Epidermal melanocyte (primary cell): ENCODE data around the gene NECAP2.
"Not testable (repeated sequence)": the region's sequence is repeated elsewhere in the genome, so short reads cannot be mapped to it uniquely, and the experiment has no call there.

Source experiments
- DNase-seq: peaks from one replicate; pipeline ENCODE4 v3.0.0; 2011; ENCODE audit warnings: low spot score; ENCODE audit not compliant: insufficient read length

NECAP2 gene

DNA sequence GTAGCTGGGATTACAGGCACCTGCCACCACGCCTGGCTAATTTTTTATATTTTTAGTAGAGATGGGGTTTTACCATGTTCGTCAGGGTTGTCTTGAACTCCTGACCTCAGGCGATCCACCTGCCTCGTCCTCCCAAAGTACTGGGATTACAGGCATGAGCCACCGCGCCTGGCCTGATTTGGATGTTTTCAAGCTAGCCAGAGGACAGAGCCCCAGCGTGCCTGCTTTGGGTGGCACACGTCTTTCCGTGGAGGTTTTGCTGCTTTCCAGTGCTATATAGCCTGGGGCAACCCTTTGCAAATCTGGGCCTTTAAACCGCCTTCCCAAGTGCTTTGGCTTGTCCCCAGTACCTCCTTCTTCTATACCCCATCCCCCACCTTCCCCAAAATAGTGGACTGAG is 15.6 kb downstream of the NECAP2 start:
- not testable (repeated sequence) for DNase-seq

DNA sequence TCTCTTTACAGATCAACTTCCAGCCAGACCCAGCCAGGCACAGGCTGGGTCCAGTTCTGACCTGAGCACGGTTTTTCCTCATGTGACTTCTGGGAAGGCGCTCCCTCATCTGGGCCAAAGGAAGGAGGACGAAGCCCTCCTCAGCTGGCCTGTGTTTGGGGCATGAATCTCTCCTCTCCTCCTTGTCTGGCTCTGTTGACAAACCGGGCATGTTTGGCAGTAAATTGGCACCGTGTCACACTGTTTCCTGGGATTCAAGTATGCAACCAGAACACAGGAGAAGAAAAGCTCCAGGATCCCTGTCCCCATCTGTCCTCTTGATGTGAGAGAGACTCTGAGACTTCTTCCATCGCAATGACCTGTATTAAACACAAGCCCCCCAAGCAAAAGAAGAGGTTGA is 18.3 kb downstream of the NECAP2 start:
- DNase-seq, result no peak

DNA sequence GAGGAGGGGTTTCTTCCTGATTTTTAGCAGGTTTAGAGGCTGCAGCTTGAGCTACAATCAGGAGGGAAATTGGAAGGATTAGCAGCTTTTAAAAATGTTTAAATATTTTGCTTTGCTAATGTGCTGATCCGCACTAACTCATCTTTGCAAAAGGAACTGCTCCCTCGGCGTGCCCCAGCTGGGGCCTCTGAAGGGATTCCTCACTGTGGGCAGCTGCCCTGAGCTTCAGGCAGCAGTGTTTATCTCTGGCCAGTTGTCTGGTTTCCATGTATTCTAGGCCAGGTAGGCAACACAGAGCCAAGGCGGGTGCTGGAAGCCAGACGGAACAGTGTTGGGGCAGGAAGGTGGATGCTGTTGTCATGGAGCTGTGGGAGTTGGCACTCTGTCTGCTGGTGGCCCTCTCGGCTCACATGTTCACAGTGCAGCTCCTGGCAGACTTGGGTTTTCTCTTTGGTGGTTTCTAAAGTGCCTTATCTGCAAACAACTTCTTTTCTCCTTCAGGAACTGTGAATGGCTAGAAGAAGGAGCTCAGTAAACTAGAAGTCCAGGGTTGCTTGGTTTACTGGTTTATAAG is 18.9 kb downstream of the NECAP2 start:
- DNase-seq, result no peak

DNA sequence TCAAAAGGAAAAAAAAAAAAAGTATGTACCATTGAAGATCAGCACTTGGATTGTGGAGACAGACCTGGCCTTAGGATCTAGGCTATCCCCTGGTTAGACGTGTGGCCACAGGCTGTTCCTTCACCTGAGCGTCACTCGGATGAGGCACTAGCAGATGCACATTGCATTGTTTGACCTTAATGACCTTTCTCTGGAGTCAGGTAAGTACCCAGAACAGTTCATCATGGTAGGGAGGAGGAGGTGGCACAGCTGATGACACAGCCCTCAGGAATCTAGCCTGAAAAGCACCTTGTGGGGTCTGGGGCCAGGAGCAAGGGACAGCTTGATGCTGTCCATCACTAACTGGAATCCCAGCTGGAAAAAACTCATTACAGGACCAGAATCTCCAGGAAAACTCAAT is 21.2 kb downstream of the NECAP2 start:
- no peak for DNase-seq

DNA sequence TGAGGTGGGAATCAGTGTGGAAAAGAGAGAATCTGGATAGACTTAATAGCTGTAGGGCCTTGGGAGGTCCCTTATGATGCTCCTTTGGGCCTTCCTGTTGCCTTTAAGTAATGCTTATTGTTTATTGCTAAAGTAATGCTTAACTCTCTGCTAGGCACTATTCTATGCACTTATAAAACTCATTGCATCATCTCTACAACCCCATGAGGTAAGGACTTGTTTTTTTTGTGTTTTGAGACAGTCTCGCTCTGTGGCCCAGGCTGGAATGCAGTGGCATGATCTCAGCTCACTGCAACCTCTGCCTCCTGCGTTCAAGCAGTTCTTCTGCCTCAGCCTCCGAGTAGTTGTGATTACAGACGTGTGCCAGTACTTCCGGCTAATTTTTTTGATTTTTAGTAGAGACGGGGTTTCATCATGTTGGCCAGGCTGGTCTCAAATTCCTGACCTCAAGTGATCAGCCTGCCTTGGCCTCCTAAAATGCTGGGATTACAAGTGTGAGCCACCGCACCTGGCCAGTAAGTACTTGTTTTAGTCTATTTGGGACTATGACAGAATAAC is 22.3 kb downstream of the NECAP2 start:
- DNase-seq, result no peak

DNA sequence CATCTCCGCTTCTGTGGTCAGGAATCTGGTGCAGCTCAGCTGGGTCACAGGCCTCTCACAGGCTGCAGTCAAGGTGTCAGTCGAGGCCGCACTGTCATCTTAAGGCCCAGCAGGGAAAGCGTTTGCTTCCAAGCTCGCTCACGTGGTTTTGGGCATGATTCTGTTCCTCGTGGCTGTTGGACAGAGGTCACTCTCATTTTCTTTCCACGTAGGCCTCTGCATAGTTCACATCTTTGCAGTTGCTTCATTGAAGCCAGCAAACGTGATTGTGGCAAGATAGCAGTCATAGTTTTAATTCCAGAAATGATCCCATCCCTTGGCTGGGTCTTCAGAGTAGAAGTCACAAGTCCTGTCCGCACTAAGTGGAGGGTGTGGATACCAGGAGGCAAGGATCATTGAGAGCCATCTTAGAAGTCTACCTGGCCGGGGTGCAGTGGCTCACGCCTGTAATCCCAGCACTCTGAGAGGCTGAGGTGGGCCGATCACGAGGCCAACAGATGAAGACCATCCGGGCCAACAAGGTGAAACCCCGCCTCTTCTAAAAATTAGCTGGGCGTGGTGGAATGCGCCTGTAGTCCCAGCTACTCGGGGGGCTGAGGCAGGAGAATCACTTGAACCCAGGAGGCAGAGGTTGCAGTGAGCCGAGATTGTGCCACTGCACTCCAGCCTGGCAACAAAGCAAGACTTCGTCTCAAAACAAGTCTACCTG is 24.5 kb downstream of the NECAP2 start:
- no peak for DNase-seq

DNA sequence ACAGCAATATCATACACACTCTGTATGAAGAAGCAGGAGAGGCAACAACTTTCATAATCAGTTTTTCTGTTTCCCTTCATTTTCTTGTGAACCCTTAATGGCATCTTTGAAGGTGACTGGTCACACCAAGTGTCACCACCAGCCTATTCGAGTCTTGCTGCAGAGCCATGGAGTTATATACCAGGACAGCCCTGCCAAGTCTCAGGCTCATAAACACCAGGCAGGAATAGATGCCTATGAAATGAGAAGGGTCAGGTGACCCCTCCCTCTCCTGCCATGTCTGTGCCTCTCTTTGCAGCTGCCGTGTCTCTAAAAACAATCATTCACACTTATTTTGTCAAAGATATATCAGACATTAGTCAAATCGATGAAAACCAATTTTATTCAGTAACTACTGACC is 28.0 kb downstream of the NECAP2 start:
- DNase-seq, result no peak

DNA sequence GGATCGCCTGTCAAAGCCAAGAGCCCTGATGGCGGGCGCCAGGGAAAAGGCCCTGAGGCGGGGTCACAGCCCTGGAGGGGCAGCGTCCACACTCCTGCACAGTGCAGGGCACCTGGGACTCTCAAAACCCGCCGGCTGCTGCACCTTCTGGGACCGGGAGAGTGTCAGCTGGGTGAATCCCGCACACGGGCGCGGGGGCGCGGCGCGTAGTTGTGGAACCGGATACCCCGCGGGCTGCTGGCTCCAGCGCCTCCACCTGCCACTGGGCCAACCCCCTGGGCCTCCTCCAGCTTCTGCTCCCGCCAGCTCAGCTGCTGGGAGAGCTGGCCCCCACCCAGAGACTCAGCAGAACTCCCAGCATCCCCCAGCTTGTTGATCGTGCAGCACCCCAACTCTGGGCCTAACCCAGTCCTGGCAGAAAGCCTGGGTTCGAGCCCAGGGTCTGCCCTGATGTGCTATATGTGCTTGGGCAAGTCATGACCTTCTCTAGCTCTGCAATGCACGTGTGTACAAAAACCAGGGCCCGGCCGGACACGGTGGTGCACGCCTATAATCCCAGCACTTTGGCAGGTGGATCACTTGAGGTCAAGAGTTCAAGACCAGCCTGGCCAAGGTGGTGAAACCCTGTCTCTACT is 33.8 kb downstream of the NECAP2 start:
- DNase-seq, result no peak

DNA sequence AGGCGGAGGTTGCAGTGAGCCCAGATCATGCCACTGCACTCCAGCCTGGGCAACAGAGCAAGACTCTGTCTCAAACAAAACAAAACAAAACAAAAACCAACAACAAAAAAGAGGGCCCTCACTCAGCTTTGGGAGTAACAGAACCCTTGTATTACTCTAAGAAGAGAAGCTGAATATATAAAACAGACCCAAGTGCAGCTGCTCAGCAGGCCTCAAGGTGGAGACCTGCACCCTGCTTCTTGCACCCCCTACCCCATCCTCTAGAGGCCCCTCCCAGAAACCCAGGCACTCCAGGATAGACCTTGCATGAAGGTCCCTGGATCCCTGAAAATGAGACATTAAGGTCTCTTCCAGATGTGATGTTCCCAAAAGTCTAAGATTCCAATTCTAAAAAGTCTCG is 34.4 kb downstream of the NECAP2 start:
- DNase-seq, result not testable (repeated sequence)

DNA sequence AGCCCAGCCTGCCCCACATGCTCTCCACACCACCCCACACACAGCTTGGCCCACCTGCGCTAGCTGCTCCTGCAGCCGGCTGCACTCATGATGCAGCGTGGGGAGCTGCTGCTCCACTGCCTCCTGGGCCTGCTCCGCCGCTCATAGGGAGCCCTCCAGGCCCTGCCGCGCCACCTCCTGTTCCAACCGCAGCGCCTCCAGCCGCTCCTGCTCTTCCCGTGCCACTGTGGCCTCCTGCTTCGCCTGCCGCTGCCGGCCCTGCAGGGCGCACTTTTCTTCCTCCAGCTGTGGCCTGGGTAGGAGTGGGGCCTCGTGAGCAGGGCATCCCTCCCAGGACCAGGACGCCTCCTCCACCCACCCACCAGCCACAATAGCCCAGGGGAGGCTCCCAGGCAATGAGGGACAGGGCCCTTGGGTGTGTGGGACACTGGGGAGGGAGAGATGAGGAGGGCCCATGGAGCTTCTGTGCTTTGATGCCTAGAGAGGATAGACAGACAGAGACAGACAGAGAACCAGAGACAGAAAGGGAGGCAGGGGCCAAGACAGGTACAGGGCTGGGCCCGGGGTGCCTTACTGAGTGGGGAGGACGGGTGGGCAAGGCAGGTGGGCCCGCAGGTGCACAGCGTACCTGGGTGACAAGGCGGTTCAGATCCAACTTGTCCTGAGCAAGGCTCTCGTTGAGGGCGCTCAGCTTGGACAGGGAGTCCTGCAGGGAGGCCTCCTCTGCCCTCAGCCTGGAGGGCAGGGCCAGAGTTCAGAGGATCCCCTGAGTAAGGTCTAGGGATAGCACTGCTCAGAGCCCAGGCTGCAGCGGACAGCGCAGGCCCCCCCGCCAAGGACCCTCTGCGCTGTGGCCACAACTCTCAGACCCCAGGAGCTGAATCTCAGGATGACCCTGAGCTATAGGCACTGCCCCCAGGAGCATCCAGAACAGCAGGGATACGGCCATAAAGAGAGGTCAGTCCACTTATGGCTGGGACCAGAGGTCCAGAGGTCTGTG is 35.5 kb downstream of the NECAP2 start:
- DNase-seq, result not testable (repeated sequence)

DNA sequence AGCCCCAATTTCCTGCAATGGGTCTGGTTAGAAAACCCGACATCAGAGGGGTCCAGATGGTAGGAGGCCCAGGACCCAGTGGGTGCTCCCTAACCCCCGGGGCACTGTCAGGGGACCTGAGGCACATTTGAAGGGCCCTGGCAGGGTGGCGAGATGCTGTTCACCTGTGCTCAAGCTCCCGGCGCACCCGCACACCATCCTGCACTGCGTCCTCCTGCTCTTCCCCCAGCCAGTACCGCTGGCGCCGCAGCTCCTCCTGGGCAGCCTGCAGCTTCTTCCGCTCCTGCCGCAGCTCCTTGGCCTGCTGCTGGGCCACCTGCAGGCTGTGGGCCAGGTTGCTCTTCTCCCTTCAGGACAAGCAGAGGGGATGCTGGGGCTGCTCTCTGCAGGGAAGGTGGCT is 37.6 kb downstream of the NECAP2 start:
- no peak for DNase-seq

DNA sequence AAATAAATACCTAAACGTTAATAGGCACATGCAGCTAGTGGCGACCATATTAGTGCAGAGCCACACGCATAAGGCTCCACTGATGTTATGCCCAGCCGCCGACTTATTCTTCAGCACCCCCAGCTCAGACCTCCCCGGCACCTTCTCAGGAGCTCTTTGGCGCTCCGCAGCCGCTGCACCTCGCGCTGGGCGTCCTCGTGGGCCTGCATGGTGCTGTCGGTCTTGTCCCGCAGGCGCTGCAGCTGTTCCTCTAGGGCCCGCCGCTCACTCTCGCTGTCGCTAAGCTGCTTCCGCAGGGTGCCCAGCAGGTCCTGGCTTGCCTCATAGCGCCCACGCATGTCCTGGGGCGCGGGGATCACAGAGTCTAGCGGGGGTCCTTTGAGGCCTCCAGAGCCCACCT is 42.6 kb downstream of the NECAP2 start:
- not testable (repeated sequence) for DNase-seq

DNA sequence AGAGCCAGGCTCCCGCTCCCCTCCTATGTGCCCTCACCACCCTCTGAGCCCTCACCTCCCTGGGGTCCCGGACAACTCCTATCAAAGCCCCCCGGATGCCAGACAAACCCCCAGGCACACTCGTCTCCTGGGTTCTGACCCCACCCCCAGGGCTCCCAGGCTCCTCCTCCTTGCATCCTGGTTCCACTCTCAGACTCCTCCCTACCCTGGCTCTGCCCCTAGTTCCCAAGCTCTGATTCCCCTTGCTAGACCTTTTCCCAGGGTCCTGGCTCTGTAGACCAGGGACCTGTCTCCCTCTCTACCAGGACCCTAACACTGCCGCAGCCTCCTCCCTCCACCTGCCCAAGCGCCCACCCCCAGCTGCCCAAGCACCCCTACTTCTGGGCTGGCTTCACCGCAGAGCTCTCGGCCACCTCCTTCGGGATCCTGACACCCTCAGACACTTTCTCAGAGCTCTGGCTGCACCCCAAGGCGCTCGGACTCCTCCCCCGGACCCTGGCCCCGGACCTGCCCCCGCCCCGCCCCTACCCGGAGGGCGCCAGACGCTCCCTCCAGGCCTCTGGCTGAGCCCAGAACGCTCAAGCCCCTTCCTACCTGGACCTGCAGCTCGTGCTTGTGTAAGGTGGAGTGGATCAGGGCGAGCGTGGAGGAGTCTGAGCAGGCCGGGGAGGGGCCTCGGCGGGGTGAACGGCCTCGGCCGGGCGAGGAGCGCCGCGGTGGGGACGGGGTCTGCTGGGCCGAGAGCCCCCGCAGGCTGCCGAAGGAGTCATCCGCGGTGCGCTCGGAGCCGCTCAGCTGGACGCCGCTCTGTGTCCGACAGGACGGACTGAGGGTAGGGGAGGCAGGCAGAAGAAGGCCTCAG is 43.3 kb downstream of the NECAP2 start:
- not testable (repeated sequence) for DNase-seq

DNA sequence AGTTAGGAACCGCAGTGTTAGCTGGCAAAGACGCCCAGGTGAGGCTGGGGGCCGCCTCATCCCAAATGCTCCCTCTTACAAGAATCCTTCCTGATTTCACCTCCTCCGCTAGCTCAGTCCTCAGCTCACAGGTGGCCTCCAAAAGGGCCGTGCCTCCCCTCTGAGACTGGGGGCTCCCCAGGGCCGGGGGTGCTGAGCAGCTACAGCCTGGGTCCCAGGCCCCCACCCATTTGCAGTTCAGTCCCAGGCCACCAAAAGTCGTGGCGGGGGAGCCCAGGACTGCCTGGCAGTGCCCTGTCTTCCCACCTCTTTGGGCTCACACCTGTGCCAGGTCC is 43.9 kb downstream of the NECAP2 start:
- DNase-seq, result no peak

DNA sequence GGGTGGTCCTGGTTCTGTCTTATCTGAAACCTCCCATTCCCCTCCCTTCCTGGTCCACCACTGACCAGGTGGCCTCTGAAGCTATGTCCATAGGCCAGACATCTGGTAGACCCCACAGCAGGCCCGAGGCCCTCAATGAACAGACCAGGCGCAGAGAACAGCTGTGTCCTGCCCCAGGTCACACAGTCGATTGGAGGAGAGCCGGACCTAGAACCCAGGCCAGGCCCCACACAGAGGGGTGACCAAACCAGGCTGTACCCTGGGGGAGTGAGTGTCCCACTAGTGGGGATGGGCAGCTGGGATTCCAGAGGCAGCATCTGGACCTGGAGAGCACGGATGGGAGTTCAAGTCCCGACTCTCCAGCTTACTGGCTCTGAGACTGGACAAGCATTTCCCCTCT is 44.4 kb downstream of the NECAP2 start:
- DNase-seq, result no peak

DNA sequence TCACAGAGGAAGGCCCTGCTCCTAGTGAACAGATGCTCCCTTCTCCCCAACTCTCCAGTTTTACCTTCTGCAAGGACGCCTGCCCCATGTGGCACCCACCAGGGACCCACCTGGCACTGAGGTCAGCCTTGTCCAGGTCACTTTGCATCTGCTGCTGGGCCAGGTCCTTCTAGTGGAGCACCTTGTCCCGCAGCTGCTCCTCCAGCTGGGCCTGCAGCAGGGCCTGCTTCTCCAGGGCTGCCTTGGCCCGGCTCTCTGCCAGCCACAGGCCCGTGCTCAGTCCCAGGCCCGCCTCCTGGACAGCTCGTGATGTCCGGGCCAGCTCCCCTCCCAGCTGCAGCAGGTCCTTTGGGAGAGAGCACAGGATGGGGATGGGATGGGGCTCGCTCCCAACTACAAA is 45.8 kb downstream of the NECAP2 start:
- not testable (repeated sequence) for DNase-seq

DNA sequence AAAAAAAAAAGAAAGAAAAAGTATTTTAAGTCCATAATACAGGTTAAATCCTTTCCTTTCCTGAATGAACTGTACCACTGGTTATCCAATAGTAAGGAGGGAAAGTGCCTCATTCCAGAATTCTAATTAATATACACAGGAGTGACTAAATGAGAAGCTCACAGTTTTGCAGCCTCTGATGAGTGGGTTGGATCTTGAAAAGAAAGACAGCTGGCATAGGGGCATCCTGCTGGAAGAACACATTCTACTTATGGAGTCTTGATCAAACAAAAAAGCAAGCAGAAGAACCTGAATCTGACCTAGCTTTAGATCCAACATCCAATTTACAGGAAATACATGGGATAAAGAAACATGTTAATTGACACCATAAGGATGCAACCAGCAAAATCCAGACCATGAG is 46.5 kb downstream of the NECAP2 start:
- not testable (repeated sequence) for DNase-seq

DNA sequence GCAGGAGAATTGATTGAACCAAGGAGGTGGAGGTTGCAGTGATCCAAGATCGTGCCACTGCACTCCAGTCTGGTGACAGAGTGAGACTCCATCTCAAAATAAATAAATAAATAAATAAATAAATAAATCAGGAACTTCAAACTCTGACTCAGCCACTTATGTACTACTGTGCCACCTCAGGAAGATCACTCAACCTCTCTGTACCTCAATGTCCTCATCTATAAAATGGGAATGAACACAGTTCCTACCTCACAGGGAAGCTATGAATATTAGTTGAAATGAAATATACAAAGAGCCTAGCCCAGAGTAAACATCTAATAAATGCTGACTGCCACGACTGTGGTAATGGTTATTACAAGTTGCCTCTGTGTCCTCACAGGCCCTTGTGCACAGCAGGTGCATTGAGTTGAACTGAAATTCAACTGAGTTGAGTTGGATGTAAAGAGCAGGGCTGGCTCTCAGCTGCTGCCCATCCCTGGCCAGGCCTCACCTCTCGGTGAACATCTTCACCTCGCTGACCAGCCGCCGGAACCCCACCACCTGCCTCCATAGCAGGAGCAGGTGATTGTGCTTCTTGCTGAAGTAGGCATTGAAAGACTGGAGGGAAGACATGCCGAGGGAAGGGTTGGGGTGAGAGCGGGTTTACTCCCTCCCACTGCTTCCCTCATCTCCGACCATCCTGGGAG is 48.8 kb downstream of the NECAP2 start:
- DNase-seq, result not testable (repeated sequence)

DNA sequence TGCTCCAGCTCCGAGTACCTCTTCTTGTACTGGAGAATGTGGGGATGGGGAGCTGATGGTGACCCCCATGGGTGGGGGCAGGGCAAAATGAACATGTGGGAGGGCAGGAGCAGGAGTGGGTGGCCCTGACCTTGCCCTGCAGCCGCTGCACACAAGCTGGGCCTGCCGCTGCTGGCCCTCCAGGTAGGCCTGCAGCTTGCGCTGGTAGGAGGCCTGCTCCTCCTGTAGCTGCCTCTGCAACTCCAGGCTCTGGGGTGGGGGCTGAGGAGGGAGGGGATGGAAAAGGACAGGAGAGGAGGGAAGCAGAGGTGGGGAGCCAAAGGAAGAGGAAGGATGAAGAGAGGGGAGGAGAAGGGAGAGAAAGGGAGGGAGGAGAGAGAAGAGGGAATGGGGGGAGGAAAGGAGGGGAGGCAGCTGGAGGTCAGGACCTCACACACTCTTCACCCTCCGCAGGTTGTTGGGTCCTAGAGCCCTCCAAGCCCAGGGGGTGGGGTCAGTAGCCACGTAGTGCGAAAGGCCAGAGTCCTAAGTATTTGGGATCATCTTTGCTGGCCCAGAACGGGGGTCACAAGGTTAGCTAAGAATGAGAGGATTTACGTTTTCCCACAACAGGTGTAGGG is 50.6 kb downstream of the NECAP2 start:
- no peak for DNase-seq
